GM12864 (cell line): Measurements from ENCODE around the gene LIN7C.

Experiments
- DNase-seq: peaks from one replicate; pipeline ENCODE4 v3.0.0-alpha.2; 2011; ENCODE audit warnings: low read depth
- H3K4me3 ChIP-seq: 2 replicates; pipeline ENCODE4 v1.5.1; 2011; ENCODE audit warnings: mild to moderate bottlenecking, low read depth, low read length, control low read depth
- CTCF ChIP-seq: IDR thresholded peaks from 2 replicates; pipeline ENCODE4 v1.5.1; 2011; ENCODE audit warnings: low read depth, mild to moderate bottlenecking, moderate library complexity, low read length, control low read depth, inconsistent platforms; ENCODE audit errors: missing control alignments

The LIN7C gene

DNA sequence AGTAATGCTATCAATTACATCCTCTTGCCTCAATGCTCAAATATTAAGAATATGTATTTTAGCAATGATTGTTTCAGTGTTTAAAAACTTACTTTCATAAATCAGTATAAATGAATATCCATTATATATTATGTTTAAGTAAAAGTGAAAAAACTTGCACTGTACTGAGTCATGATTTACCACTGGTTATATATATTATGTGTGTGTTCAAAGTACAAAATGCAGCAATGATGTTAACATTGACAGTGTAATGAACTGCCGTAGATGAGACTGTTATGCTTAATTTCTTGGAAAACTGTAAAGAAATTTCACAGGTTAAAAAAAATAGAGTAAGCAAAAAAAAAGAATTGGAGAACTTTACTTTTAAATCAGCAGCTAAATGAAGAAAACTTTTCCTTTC lies 8.7 kb downstream of the LIN7C start:
- TF ChIP-seq CTCF, result no peak
- H3K4me3 ChIP-seq, result no peak overlapping the region
- DNase-seq, result no peak

DNA sequence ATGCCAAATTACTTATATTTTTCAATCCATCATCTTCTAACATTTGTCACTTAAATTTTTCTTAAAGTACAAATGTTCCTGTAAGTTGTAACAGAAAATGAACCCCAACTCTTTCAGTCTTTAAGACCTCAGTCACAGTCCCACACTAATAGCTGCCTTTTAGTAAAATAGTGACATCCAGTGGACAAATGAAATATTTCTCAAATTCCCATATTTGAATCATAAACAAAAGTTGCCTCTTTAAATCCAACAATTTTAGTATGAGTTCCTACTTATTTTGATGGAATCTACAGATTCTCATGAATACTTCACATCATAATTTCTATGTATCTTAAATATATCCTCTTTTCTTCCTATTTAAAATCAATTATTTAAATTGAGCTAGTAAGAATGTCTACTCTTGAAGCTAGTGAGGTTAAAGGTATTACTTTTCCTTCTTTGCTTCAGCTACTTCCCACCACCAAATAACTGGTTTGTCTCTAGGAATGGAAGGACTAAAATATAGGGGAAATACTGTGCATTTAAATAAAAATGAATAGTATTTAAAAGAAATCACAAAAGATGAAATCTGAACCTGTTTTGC lies 9.2 kb downstream of the LIN7C start:
- TF ChIP-seq CTCF, result peak; percentile 35

DNA sequence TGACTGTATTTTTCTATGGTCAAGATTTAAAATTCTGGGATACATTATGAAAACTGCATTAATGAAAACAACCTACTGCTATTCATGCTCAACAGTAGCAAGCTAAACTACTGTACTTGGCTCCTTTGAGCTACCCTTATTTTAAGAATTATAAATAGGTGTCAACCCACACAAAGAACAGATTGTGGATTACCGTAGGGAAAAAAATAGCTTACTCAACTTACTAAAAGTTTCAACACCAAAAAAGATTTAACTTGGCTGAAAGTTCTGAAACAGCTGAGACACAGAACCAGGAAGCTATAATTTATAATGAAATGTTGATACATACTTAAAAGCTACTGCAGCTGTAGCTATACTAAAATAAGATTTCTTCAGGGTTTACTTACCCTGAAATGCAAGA lies 10.1 kb downstream of the LIN7C start:
- H3K4me3 ChIP-seq, result no peak overlapping the region
- DNase-seq, result no peak
- TF ChIP-seq CTCF, result no peak

More for the DNA sequence above, 9.2 kb downstream of the LIN7C start:
- no peak overlapping the region for H3K4me3 ChIP-seq
- no peak for DNase-seq

- no peak for DNase-seq
- TF ChIP-seq CTCF, result no peak
- H3K4me3 ChIP-seq, result no peak overlapping the region
Observed at GRCh38 chr11:27495710-27496300, 10.8 kb downstream of the LIN7C start.

GRCh38 chr11:27489092-27489491 lies 17.5 kb downstream of the LIN7C start:
- no peak for TF ChIP-seq CTCF
- H3K4me3 ChIP-seq, result no peak overlapping the region
- no peak for DNase-seq

DNA sequence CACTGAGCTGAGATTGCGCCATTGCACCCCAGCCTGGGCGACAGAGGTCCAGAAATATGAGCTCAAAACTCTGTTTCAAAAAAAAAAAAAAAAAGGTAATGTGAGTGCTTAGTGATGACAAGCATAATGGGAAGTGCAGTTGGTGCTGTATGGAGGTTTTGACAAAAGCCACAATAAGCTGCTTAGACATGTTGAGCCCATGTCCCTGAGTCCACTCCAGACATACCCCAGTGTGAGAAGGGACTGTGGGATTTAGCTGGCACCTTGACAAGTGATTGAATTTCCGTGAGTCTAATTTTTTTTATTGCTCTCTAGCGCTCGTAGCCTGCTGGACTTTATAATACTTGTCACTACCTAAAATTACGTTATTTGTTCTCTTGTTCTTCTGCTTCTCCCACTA lies 18.9 kb downstream of the LIN7C start:
- no peak for DNase-seq
- no peak overlapping the region for H3K4me3 ChIP-seq
- no peak for TF ChIP-seq CTCF

DNA sequence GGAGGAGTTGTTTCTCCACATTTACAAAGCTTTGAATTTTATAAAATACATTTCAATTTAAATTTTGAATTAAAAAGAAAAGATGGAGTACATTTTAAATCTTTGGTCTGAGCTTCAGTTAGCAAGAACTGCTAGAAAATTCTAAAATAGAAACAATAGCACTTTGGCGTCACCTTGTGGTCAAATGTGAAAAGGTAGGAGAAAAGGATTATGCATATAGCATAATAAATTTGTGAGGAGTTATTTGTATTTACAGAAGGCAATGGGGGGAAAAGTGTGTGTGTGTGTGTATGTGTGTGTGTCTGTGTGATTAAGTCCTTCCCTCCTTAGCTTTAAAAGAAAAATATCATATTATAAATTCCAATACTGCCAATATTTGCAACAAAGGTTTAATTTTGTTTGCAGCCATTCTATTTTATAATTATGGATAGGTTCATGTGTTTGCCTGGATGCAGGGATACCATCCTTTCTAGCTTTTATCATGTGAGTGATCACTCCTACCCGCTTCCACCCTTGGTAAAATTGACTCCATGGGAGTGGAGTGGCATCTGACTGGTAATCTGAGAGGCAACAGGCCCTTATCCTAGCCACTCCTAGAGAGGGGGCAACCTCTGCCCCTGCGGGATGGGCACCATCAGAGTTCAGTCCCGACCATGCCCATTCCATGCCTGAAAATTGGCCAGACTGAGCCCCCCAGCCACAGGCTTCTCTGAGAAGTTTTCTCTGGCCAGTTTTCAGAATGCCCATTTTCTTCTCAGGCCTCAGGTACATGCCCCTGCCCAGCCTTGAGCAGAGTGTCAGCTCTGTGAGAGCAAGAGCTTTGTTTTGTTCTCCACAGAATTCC lies 20.4 kb downstream of the LIN7C start:
- H3K4me3 ChIP-seq, result no peak overlapping the region
- no peak for DNase-seq
- peak; percentile 75 for TF ChIP-seq CTCF
